HCT116 (cell line): ENCODE data around the gene DYNC2H1.

Experiments
- YY1 ChIP-seq: IDR thresholded peaks from 2 replicates; pipeline ENCODE4 v1.6.1; 2011; ENCODE audit warnings: low read length, low read depth, moderate library complexity, mild to moderate bottlenecking; ENCODE audit not compliant: insufficient replicate concordance; ENCODE audit errors: extremely low read depth
- TF ChIP-seq, protein P1 (sequence below): IDR thresholded peaks from 2 replicates; pipeline ENCODE4 v1.6.1; 2012

DNA sequence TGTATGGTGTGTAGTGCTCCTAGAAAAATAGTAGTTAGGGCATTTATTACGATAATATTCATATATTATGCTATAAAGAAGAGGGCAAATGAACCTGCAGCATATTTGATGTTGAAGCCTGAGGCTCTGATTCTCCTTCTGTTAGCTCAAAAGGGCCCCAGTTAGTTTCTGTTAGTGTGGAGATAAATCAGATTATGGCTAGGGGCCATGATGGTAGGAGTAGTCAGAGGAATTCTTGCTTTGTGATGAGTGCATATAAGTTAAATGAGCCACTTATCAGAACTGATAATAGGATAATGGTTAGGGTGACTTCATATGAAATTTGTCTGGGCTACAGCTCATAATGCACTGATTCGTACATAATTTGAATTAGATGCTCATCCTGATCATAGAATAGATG lies 298.4 kb downstream of the DYNC2H1 start:
- TF ChIP-seq, protein P1, sequence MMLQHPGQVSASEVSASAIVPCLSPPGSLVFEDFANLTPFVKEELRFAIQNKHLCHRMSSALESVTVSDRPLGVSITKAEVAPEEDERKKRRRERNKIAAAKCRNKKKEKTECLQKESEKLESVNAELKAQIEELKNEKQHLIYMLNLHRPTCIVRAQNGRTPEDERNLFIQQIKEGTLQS, result no peak
- TF ChIP-seq YY1, result no peak
